ENCODE measurements around the gene CSNK2B. TPM values are rescaled to one million over a fixed set of nuclear protein-coding genes. Genes with fewer than 3 reads are reported as not detected.

The CSNK2B gene
- total and polyA plus RNA-seq, 11 donors: 111 to 323 (median 124) TPM

DNA sequence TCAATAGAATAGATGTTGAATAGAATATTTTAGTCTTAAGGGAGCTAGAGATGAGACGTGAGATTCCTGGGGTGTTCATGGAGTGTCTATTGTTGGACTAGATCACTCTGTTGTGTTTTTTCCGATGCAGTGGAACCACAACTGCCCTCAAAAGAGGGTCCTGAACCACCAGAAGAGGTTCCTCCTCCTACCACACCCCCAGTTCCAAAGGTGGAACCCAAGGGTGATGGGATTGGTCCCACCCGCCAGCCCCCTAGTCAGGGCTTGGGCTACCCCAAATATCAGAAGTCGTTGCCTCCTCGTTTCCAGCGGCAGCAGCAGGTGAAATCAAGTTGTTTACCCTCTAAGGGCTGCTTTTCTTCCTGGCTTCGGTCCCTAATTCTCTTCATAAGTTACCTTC, 36.9 kb upstream of the CSNK2B start:
- WGBS, 4 donors: 86 to 91% (median 89%) methylated on average over 7 of the region's 7 CpGs
- Histone ChIP-seq H3K27ac (no peak overlapping the region), H3K27me3 (no peaks in the 10 kb centered on the region), H3K36me3 (peaks cover 8 to 100% (median 100%) of the 10 kb centered on the region in 9 donors), H3K9me3 (no peaks in the 10 kb centered on the region), H3K4me1 (peaks cover 0 to 4% (median 0%) of the 10 kb centered on the region in 12 donors), H3K4me3 (no peak overlapping the region)
- ATAC-seq: no peak
- intact Hi-C loops (cut with DNase I): no loop called here
- no peak for DNase-seq
- TF ChIP-seq CTCF (IDR thresholded peaks at IDR 0.05) (no peak), POLR2A (IDR thresholded peaks at IDR 0.05) (no peak)

DNA sequence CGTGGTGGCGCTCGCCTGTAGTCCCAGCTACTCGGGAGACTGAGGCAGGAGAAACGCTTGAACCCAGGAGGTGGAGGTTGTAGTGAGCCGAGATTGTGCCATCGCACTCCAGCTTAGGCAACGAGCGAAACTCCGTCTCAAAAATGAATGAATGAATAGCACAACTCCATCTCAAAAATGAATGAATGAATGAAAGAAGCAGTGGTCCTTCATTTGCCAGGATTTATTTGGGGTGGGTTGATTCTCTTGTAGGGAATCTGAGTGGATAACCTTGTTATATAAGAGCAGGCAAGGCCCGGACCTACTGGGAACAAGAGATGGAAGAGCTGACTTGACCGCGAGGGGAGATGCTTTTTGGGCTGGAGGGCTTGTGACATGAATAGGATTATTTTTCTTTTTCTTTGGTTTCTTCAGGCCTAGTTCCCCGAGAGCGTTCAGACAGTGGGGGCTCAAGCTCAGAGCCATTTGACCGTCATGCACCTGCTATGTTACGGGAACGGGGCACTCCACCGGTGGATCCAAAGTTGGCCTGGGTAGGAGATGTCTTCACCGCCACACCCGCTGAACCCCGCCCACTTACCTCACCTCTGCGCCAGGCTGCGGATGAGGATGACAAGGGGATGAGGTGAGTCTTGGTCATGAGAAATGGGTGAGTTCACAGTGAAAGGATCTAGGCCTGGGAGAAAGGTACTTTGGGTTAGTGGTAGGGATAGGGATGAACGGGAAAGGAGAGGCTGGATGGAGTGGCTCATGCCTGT, 35.5 kb upstream of the CSNK2B start:
- peaks cover 7 to 100% (median 100%) of the 10 kb centered on the region in 9 donors for H3K36me3 ChIP-seq
- ATAC-seq (no peak), DNase-seq (no peak)
- no peak overlapping the region for H3K27ac ChIP-seq
- no peaks in the 10 kb centered on the region for H3K9me3 ChIP-seq
- H3K4me3 ChIP-seq: no peak overlapping the region
- intact Hi-C loops (cut with DNase I): no loop called here
- 90 to 93% (median 92%) methylated on average over 25 of the region's 25 CpGs for WGBS, 4 donors
- H3K27me3 ChIP-seq: no peaks in the 10 kb centered on the region
- peaks cover 0 to 4% (median 0%) of the 10 kb centered on the region in 12 donors for H3K4me1 ChIP-seq
- TF ChIP-seq POLR2A (IDR thresholded peaks at IDR 0.05) (no peak), CTCF (IDR thresholded peaks at IDR 0.05) (no peak)

GRCh38 chr6:31631209-31631608, 34.7 kb upstream of the CSNK2B start:
- no peak for DNase-seq
- ATAC-seq: peak in 2 of 4 donors; percentile 7 to 11
- H3K9me3 ChIP-seq: no peaks in the 10 kb centered on the region

More at GRCh38 chr6:31631209-31631608, 34.7 kb upstream of the CSNK2B start:
- intact Hi-C loops (cut with DNase I): no loop called here
- Histone ChIP-seq H3K36me3 (peaks cover 7 to 100% (median 100%) of the 10 kb centered on the region in 9 donors), H3K27me3 (no peaks in the 10 kb centered on the region), H3K4me1 (peaks cover 0 to 4% (median 0%) of the 10 kb centered on the region in 12 donors), H3K4me3 (no peak overlapping the region), H3K27ac (no peak overlapping the region)
- TF ChIP-seq POLR2A (IDR thresholded peaks at IDR 0.05): no peak
- no peak for TF ChIP-seq CTCF (IDR thresholded peaks at IDR 0.05)
- WGBS, 4 donors: 81 to 89% (median 86%) methylated on average over 15 to 16 of the region's 16 CpGs
